ENCODE data around the gene PTPRA. TPM values are rescaled to one million over a fixed set of nuclear protein-coding genes. Genes with fewer than 3 reads are reported as not detected.
"Not testable (repeated sequence)": the region's sequence is repeated elsewhere in the genome, so short reads cannot be mapped to it uniquely, and the experiment has no call there.

Gene PTPRA
- total and polyA plus RNA-seq, 2 donors (not counting 1 experiment from before 2014, with no cell fraction given), result 32.1 to 64.2 TPM

DNA sequence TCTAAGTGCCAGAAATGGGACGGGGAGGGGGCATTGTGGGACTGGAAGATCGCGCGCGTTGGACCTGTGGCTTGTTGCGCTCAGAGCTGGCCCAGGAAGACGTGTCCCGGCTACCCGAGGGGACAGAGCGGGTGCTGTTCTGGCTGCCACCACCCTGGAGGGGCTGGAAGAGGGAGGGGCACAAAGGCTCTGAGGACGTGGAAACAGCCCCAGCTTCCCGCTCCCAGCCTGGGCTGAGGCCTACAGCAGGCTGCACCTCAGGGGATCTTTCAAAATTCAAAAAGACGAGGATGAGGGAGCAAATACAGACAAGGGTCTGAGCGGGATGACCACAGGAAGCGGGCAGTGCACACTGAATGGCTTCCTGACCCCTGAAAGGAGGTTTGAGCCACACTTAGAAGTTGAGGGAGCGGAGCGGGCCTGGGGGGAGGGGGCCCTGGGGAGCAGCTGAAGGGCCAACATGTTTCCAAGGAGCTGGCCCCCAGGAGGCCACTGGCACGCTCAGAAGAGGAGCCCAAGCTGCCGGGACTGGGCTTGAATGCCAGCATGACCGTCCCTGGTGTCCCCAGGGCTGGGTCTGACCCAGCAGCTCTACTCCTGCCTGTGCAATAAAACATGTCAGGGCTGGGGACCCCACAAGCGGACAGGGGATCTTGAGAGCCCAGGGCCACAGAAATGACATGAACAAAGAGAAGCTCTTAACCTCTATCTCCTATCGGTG lies 199.4 kb downstream of the PTPRA start:
- H3K27me3 Mint-ChIP-seq, result peaks cover 11% of the 10 kb centered on the region
- DNase-seq (no peak), ATAC-seq (ENCODE audit: low read depth) (no peak)
- 87% methylated on average over 22 of the region's 22 CpGs for WGBS (ENCODE audit: insufficient coverage)
- H3K27ac Mint-ChIP-seq, result peak overlapping the region; percentile 81
- H3K4me1 Mint-ChIP-seq, result peaks cover 23% of the 10 kb centered on the region
- H3K4me1 ChIP-seq (ENCODE audit: control insufficient read depth in 2 of 2, insufficient read depth in 2 of 2, low read length in 2 of 2), result peaks cover 15 to 19% of the 10 kb centered on the region in 2 donors
- no peaks in the 10 kb centered on the region for H3K9me3 Mint-ChIP-seq (ENCODE audit: insufficient read depth)
- H3K4me2 ChIP-seq (replicated peaks; ENCODE audit: low read depth, low read length, poor library complexity, severe bottlenecking), result peak overlapping the region; percentile 90
- peak overlapping the region in 1 of 2 donors; percentile 62 for H3K27ac ChIP-seq (ENCODE audit: low read length in 2 of 2)
- POLR2A ChIA-PET, result interaction anchor here (0.6 to 2.1 kb wide), 3 partner anchors 20 to 27 kb away, joined by 3 to 8 read pairs (median 5); no protein-coding TSS in a partner anchor
- H3K4me3 Mint-ChIP-seq, result peak overlapping the region; percentile 81
- peak overlapping the region; percentile 74 for H3K9ac ChIP-seq (ENCODE audit: low read length)
- peak overlapping the region; percentile 83 for H2AFZ ChIP-seq (ENCODE audit: insufficient read depth, low read depth, low read length, poor library complexity, severe bottlenecking)
- peaks cover 6% of the 10 kb centered on the region for H3K79me2 ChIP-seq (ENCODE audit: control insufficient read depth, insufficient read depth, low read length)
- H3K9me3 ChIP-seq (ENCODE audit: control extremely low read depth in 1 of 3, control insufficient read depth in 2 of 3, insufficient read depth in 1 of 3, low read length in 2 of 3), result peaks cover 0 to 8% (median 0%) of the 10 kb centered on the region in 3 donors
- peak overlapping the region in 4 of 5 experiments; percentile 40 to 70 (median 56) for H3K4me3 ChIP-seq (ENCODE audit: control extremely low read depth in 1 of 5, extremely low read depth in 1 of 5, insufficient read depth in 1 of 5, low read depth in 2 of 5, low read length in 4 of 5)
- TF ChIP-seq, protein P1, sequence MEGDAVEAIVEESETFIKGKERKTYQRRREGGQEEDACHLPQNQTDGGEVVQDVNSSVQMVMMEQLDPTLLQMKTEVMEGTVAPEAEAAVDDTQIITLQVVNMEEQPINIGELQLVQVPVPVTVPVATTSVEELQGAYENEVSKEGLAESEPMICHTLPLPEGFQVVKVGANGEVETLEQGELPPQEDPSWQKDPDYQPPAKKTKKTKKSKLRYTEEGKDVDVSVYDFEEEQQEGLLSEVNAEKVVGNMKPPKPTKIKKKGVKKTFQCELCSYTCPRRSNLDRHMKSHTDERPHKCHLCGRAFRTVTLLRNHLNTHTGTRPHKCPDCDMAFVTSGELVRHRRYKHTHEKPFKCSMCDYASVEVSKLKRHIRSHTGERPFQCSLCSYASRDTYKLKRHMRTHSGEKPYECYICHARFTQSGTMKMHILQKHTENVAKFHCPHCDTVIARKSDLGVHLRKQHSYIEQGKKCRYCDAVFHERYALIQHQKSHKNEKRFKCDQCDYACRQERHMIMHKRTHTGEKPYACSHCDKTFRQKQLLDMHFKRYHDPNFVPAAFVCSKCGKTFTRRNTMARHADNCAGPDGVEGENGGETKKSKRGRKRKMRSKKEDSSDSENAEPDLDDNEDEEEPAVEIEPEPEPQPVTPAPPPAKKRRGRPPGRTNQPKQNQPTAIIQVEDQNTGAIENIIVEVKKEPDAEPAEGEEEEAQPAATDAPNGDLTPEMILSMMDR (IDR thresholded peaks at IDR 0.05), result no peak
- TF ChIP-seq EZH2 (IDR thresholded peaks at IDR 0.05; ENCODE audit: borderline replicate concordance, insufficient read depth, low read depth, low read length, poor library complexity, severe bottlenecking), result no peak
- CTCF ChIA-PET, result interaction anchor here (0.7 to 5.2 kb wide), 3 partner anchors 19 to 620 kb away, joined by 4 to 43 read pairs (median 18); no protein-coding TSS in a partner anchor
- no peaks in the 10 kb centered on the region for H3K36me3 ChIP-seq (replicated peaks in 1 of 2; ENCODE audit: control extremely low read depth in 1 of 2, control insufficient read depth in 1 of 2, extremely low read depth in 1 of 2, insufficient read depth in 2 of 2, low read length in 1 of 2)
- intact Hi-C loops (cut with micrococcal nuclease), result loop anchor here (1.0 to 10.0 kb wide), 4 partner anchors 19 to 82 kb away; partner anchors contain the start of genes FASTKD5 and UBOX5
- H4K20me1 ChIP-seq (ENCODE audit: control insufficient read depth, insufficient read depth, low read length, poor library complexity, severe bottlenecking), result no peaks in the 10 kb centered on the region
- peaks cover 0 to 30% (median 5%) of the 10 kb centered on the region in 4 experiments for H3K27me3 ChIP-seq (replicated peaks in 1 of 4; ENCODE audit: control extremely low read depth in 1 of 4, control insufficient read depth in 3 of 4, insufficient read depth in 4 of 4, low read length in 3 of 4)

DNA sequence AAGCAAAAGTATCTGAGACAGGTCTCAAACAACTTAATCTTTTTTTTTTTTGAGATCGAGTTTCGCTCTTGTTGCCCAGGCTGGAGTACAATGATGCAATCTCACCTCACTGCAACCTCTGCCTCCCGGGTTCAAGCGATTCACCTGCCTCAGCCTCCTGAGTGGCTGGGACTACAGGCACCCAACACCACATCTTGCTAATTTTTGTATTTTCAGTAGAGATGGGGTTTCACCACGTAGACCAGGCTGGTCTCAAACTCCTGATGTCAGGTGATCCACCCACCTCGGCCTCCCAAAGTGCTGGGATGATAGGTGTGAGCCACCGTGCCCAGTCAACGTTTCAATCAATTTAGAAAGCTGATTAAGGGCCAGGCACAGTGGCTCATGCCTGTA lies 200.0 kb downstream of the PTPRA start:
- not testable (repeated sequence) for DNase-seq; ATAC-seq (ENCODE audit: low read depth); H3K27ac Mint-ChIP-seq; H2AFZ ChIP-seq (ENCODE audit: insufficient read depth, low read depth, low read length, poor library complexity, severe bottlenecking); H3K9me3 ChIP-seq (ENCODE audit: control extremely low read depth in 1 of 3, control insufficient read depth in 2 of 3, insufficient read depth in 1 of 3, low read length in 2 of 3); H3K79me2 ChIP-seq (ENCODE audit: control insufficient read depth, insufficient read depth, low read length); H3K4me3 ChIP-seq (ENCODE audit: control extremely low read depth in 1 of 5, extremely low read depth in 1 of 5, insufficient read depth in 1 of 5, low read depth in 2 of 5, low read length in 4 of 5); H3K27ac ChIP-seq (ENCODE audit: low read length in 2 of 2); H3K9me3 Mint-ChIP-seq (ENCODE audit: insufficient read depth); H3K4me2 ChIP-seq (replicated peaks; ENCODE audit: low read depth, low read length, poor library complexity, severe bottlenecking); H3K9ac ChIP-seq (ENCODE audit: low read length); H4K20me1 ChIP-seq (ENCODE audit: control insufficient read depth, insufficient read depth, low read length, poor library complexity, severe bottlenecking); H3K36me3 ChIP-seq (replicated peaks in 1 of 2; ENCODE audit: control extremely low read depth in 1 of 2, control insufficient read depth in 1 of 2, extremely low read depth in 1 of 2, insufficient read depth in 2 of 2, low read length in 1 of 2)
- H3K4me1 ChIP-seq (ENCODE audit: control insufficient read depth in 2 of 2, insufficient read depth in 2 of 2, low read length in 2 of 2), result peaks cover 15 to 19% of the 10 kb centered on the region in 2 donors
- intact Hi-C loops (cut with micrococcal nuclease), result loop anchor here (5.0 to 10.0 kb wide), 2 partner anchors 44 to 82 kb away; partner anchors contain the start of genes FASTKD5 and UBOX5
- peaks cover 20% of the 10 kb centered on the region for H3K4me1 Mint-ChIP-seq
- CTCF ChIA-PET, result interaction anchor here (0.7 to 4.2 kb wide), 2 partner anchors 19 to 621 kb away, joined by 4 to 18 read pairs; no protein-coding TSS in a partner anchor
- WGBS (ENCODE audit: insufficient coverage), result 89% methylated on average over 5 of the region's 8 CpGs
- H3K4me3 Mint-ChIP-seq, result peak overlapping the region; percentile 81
- H3K27me3 ChIP-seq (replicated peaks in 1 of 4; ENCODE audit: control extremely low read depth in 1 of 4, control insufficient read depth in 3 of 4, insufficient read depth in 4 of 4, low read length in 3 of 4), result peaks cover 0 to 33% (median 9%) of the 10 kb centered on the region in 4 experiments
- peaks cover 15% of the 10 kb centered on the region for H3K27me3 Mint-ChIP-seq
- POLR2A ChIA-PET, result interaction anchor here (2.1 kb wide), 1 partner anchor 20 kb away, joined by 8 read pairs; no protein-coding TSS in a partner anchor
